ENCODE data around the gene FYB2.
"Not testable (repeated sequence)": the region's sequence is repeated elsewhere in the genome, so short reads cannot be mapped to it uniquely, and the experiment has no call there.

Gene FYB2

DNA sequence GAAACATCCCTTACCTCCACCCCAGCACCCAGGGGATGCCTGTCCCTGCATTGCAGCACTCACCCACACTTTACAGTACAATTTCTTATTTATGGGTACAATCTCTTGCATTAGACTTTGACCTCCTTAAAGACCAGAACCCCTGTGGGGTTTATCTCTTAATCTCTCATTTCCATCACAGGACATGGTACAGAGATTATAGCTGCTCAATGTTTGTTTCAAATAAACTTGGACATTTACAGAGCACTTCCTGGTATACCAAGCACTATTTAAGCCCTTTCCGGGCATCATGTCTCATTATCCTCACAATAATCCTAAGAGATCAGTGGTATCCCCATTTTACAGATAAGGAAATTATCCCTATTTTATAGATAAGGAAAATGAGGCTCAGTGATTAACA, 31.9 kb downstream of the FYB2 start:
- Histone ChIP-seq H3K27me3 (replicated peaks in 2 of 5; ENCODE audit: control insufficient read depth in 4 of 5, insufficient read depth in 5 of 5, low read length in 4 of 5) (no peaks in the 10 kb centered on the region), H3K9me3 (ENCODE audit: control extremely low read depth in 1 of 5, control insufficient read depth in 4 of 5, insufficient read depth in 2 of 5, low read depth in 1 of 5, low read length in 4 of 5) (no peaks in the 10 kb centered on the region), H3K27ac (ENCODE audit: insufficient read depth in 1 of 2, low read depth in 1 of 2, low read length in 2 of 2, poor library complexity in 1 of 2, severe bottlenecking in 2 of 2) (no peak overlapping the region), H3K4me3 (ENCODE audit: control insufficient read depth in 1 of 7, extremely low read depth in 1 of 7, insufficient read depth in 4 of 7, low read depth in 2 of 7, low read length in 6 of 7) (no peak overlapping the region), H3K36me3 (ENCODE audit: control insufficient read depth in 4 of 4, insufficient read depth in 4 of 4, low read length in 3 of 4) (no peaks in the 10 kb centered on the region), H3K4me1 (ENCODE audit: control extremely low read depth in 1 of 4, control insufficient read depth in 4 of 4, insufficient read depth in 4 of 4, low read length in 3 of 4) (peaks cover 0 to 7% (median 3%) of the 10 kb centered on the region in 4 experiments)
- DNase-seq: no peak
- ChIA-PET CTCF (interaction anchor here (1.2 kb wide), 1 partner anchor 17 kb away, joined by 3 read pairs; no protein-coding TSS in a partner anchor), POLR2A (no interaction called here)
- no CpG with 5 or more reads among the region's 1 CpG for WGBS (ENCODE audit: insufficient coverage)

GRCh38 chr1:56782773-56783172, 36.4 kb downstream of the FYB2 start:
- ChIA-PET CTCF (no interaction called here), POLR2A (no interaction called here)
- Histone ChIP-seq H3K27me3 (replicated peaks in 2 of 5; ENCODE audit: control insufficient read depth in 4 of 5, insufficient read depth in 5 of 5, low read length in 4 of 5) (no peaks in the 10 kb centered on the region), H3K4me1 (ENCODE audit: control extremely low read depth in 1 of 4, control insufficient read depth in 4 of 4, insufficient read depth in 4 of 4, low read length in 3 of 4) (no peaks in the 10 kb centered on the region), H3K4me3 (ENCODE audit: control insufficient read depth in 1 of 7, extremely low read depth in 1 of 7, insufficient read depth in 4 of 7, low read depth in 2 of 7, low read length in 6 of 7) (no peak overlapping the region), H3K27ac (ENCODE audit: insufficient read depth in 1 of 2, low read depth in 1 of 2, low read length in 2 of 2, poor library complexity in 1 of 2, severe bottlenecking in 2 of 2) (no peak overlapping the region), H3K36me3 (ENCODE audit: control insufficient read depth in 4 of 4, insufficient read depth in 4 of 4, low read length in 3 of 4) (no peaks in the 10 kb centered on the region), H3K9me3 (ENCODE audit: control extremely low read depth in 1 of 5, control insufficient read depth in 4 of 5, insufficient read depth in 2 of 5, low read depth in 1 of 5, low read length in 4 of 5) (peaks cover 0 to 1% (median 0%) of the 10 kb centered on the region in 5 experiments)
- no peak for DNase-seq

GRCh38 chr1:56780826-56781225, 38.4 kb downstream of the FYB2 start:
- POLR2A ChIA-PET: no interaction called here
- Histone ChIP-seq H3K4me3 (ENCODE audit: control insufficient read depth in 1 of 7, extremely low read depth in 1 of 7, insufficient read depth in 4 of 7, low read depth in 2 of 7, low read length in 6 of 7) (no peak overlapping the region), H3K36me3 (ENCODE audit: control insufficient read depth in 4 of 4, insufficient read depth in 4 of 4, low read length in 3 of 4) (no peaks in the 10 kb centered on the region), H3K27ac (ENCODE audit: insufficient read depth in 1 of 2, low read depth in 1 of 2, low read length in 2 of 2, poor library complexity in 1 of 2, severe bottlenecking in 2 of 2) (no peak overlapping the region), H3K27me3 (replicated peaks in 2 of 5; ENCODE audit: control insufficient read depth in 4 of 5, insufficient read depth in 5 of 5, low read length in 4 of 5) (no peaks in the 10 kb centered on the region), H3K4me1 (ENCODE audit: control extremely low read depth in 1 of 4, control insufficient read depth in 4 of 4, insufficient read depth in 4 of 4, low read length in 3 of 4) (no peaks in the 10 kb centered on the region), H3K9me3 (ENCODE audit: control extremely low read depth in 1 of 5, control insufficient read depth in 4 of 5, insufficient read depth in 2 of 5, low read depth in 1 of 5, low read length in 4 of 5) (peaks cover 0 to 1% (median 0%) of the 10 kb centered on the region in 5 experiments)
- 89% methylated on average over 2 of the region's 3 CpGs for WGBS (ENCODE audit: insufficient coverage)
- CTCF ChIA-PET: no interaction called here
- DNase-seq: no peak

DNA sequence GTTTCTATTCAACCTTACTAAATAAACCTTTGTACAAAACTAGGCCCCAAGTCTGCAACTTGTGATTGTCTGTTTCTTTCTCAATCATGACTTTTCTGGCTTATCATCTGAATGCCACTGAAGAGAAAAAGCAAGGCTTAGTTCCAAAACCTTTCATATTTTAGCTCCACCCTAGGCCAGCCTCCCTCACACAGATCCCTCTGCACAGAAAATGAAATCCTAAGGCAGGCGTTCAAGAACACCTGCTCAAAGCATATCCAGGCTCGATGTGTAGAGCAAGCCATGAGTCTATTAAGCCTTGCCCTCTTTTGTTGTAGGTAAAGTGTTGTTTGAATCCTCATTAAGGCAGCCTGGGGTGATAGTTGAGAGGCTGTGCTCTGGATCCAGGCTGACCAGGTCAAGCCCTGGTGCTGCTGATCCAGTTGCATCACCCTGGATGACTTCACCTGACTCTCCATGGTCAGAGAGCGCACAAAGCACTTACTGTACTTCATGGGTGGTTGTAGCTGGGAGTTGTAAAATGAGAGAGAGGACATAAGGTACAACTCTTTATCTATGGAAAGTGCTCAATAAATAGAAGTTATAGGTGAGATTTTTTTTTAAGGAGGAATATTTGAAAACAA, 39.0 kb downstream of the FYB2 start:
- H3K9me3 ChIP-seq (ENCODE audit: control extremely low read depth in 1 of 5, control insufficient read depth in 4 of 5, insufficient read depth in 2 of 5, low read depth in 1 of 5, low read length in 4 of 5): peaks cover 0 to 1% (median 0%) of the 10 kb centered on the region in 5 experiments
- ChIA-PET POLR2A (no interaction called here), CTCF (no interaction called here)
- no peak overlapping the region for H3K4me3 ChIP-seq (ENCODE audit: control insufficient read depth in 1 of 7, extremely low read depth in 1 of 7, insufficient read depth in 4 of 7, low read depth in 2 of 7, low read length in 6 of 7)
- WGBS (ENCODE audit: insufficient coverage): 38% methylated on average over 1 of the region's 3 CpGs
- no peaks in the 10 kb centered on the region for H3K27me3 ChIP-seq (replicated peaks in 2 of 5; ENCODE audit: control insufficient read depth in 4 of 5, insufficient read depth in 5 of 5, low read length in 4 of 5)
- DNase-seq: no peak
- no peak overlapping the region for H3K27ac ChIP-seq (ENCODE audit: insufficient read depth in 1 of 2, low read depth in 1 of 2, low read length in 2 of 2, poor library complexity in 1 of 2, severe bottlenecking in 2 of 2)
- no peaks in the 10 kb centered on the region for H3K36me3 ChIP-seq (ENCODE audit: control insufficient read depth in 4 of 4, insufficient read depth in 4 of 4, low read length in 3 of 4)
- H3K4me1 ChIP-seq (ENCODE audit: control extremely low read depth in 1 of 4, control insufficient read depth in 4 of 4, insufficient read depth in 4 of 4, low read length in 3 of 4): no peaks in the 10 kb centered on the region

DNA sequence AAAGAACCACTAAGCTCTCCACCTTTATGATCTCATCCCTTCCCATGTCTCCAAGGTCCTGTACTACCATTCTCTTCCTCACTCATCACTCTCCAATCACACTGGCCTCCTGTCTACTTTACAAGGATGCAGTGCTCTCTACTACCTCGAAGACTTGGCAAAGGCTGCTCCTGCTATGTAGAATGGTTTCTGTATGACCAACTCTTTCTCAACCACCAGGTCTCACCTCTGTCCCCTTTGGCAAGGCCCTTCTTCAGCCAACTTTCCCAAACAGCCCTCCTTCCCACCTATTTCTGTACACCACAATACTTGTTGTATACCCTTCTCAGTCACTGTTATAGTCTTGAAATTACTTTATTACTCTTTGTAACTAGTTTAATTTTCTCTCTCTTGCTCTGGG, 41.2 kb downstream of the FYB2 start:
- H3K9me3 ChIP-seq (ENCODE audit: control extremely low read depth in 1 of 5, control insufficient read depth in 4 of 5, insufficient read depth in 2 of 5, low read depth in 1 of 5, low read length in 4 of 5): peaks cover 0 to 1% (median 0%) of the 10 kb centered on the region in 5 experiments
- H3K4me3 ChIP-seq (ENCODE audit: control insufficient read depth in 1 of 7, extremely low read depth in 1 of 7, insufficient read depth in 4 of 7, low read depth in 2 of 7, low read length in 6 of 7): no peak overlapping the region
- H3K27me3 ChIP-seq (replicated peaks in 2 of 5; ENCODE audit: control insufficient read depth in 4 of 5, insufficient read depth in 5 of 5, low read length in 4 of 5): no peaks in the 10 kb centered on the region
- CTCF ChIA-PET: interaction anchor here (1.1 kb wide), 1 partner anchor 14 kb away, joined by 3 read pairs; no protein-coding TSS in a partner anchor
- H3K36me3 ChIP-seq (ENCODE audit: control insufficient read depth in 4 of 4, insufficient read depth in 4 of 4, low read length in 3 of 4): no peaks in the 10 kb centered on the region
- no peak overlapping the region for H3K27ac ChIP-seq (ENCODE audit: insufficient read depth in 1 of 2, low read depth in 1 of 2, low read length in 2 of 2, poor library complexity in 1 of 2, severe bottlenecking in 2 of 2)
- POLR2A ChIA-PET: no interaction called here
- H3K4me1 ChIP-seq (ENCODE audit: control extremely low read depth in 1 of 4, control insufficient read depth in 4 of 4, insufficient read depth in 4 of 4, low read length in 3 of 4): no peaks in the 10 kb centered on the region
- 100% methylated on average over 1 of the region's 1 CpG for WGBS (ENCODE audit: insufficient coverage)
- no peak for DNase-seq

GRCh38 chr1:56774732-56775131, 44.5 kb downstream of the FYB2 start:
- POLR2A ChIA-PET: not testable (repeated sequence)

DNA sequence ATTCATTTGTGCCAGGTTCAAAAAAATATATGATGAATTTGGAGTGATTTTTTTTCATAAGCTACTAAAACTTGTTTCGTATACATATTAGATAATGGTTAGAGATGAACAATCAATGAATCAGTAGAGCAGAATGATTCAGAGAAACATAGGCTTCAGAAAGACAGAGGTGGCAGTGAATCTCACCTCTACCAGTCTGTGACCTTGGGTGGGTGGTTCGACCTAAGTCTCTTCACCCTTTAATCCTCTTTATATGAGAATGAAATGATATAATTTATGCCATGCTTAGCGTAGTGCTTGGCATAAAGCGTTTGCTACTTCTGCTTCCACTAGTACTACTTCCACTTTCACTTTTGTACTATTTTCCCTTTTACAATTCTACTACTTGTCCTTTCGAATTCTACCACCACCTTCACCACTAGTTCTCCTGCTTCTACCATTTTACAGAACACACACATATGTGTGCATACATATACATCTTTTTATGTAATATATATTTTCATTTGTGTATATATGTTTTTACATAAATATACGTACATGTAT, 45.1 kb downstream of the FYB2 start:
- peak overlapping the region in 5 of 7 experiments; percentile 23 to 77 (median 48) for H3K4me3 ChIP-seq (ENCODE audit: control insufficient read depth in 1 of 7, extremely low read depth in 1 of 7, insufficient read depth in 4 of 7, low read depth in 2 of 7, low read length in 6 of 7)
- H3K27ac ChIP-seq (ENCODE audit: insufficient read depth in 1 of 2, low read depth in 1 of 2, low read length in 2 of 2, poor library complexity in 1 of 2, severe bottlenecking in 2 of 2): peak overlapping the region in 1 of 2 experiments; percentile 32
- no peaks in the 10 kb centered on the region for H3K36me3 ChIP-seq (ENCODE audit: control insufficient read depth in 4 of 4, insufficient read depth in 4 of 4, low read length in 3 of 4)
- H3K27me3 ChIP-seq (replicated peaks in 2 of 5; ENCODE audit: control insufficient read depth in 4 of 5, insufficient read depth in 5 of 5, low read length in 4 of 5): no peaks in the 10 kb centered on the region
- WGBS (ENCODE audit: insufficient coverage): 0% methylated on average over 2 of the region's 6 CpGs
- H3K9me3 ChIP-seq (ENCODE audit: control extremely low read depth in 1 of 5, control insufficient read depth in 4 of 5, insufficient read depth in 2 of 5, low read depth in 1 of 5, low read length in 4 of 5): no peaks in the 10 kb centered on the region
- peak; percentile 25 to 69 (median 58) for DNase-seq
- no peaks in the 10 kb centered on the region for H3K4me1 ChIP-seq (ENCODE audit: control extremely low read depth in 1 of 4, control insufficient read depth in 4 of 4, insufficient read depth in 4 of 4, low read length in 3 of 4)
- ChIA-PET CTCF (no interaction called here), POLR2A (no interaction called here)

More at GRCh38 chr1:56774732-56775131, 44.5 kb downstream of the FYB2 start:
- H3K27ac ChIP-seq (ENCODE audit: insufficient read depth in 1 of 2, low read depth in 1 of 2, low read length in 2 of 2, poor library complexity in 1 of 2, severe bottlenecking in 2 of 2); H3K4me1 ChIP-seq (ENCODE audit: control extremely low read depth in 1 of 4, control insufficient read depth in 4 of 4, insufficient read depth in 4 of 4, low read length in 3 of 4); H3K9me3 ChIP-seq (ENCODE audit: control extremely low read depth in 1 of 5, control insufficient read depth in 4 of 5, insufficient read depth in 2 of 5, low read depth in 1 of 5, low read length in 4 of 5); H3K36me3 ChIP-seq (ENCODE audit: control insufficient read depth in 4 of 4, insufficient read depth in 4 of 4, low read length in 3 of 4); CTCF ChIA-PET; H3K27me3 ChIP-seq (replicated peaks in 2 of 5; ENCODE audit: control insufficient read depth in 4 of 5, insufficient read depth in 5 of 5, low read length in 4 of 5); DNase-seq; H3K4me3 ChIP-seq (ENCODE audit: control insufficient read depth in 1 of 7, extremely low read depth in 1 of 7, insufficient read depth in 4 of 7, low read depth in 2 of 7, low read length in 6 of 7): not testable (repeated sequence)

All from common myeloid progenitor, CD34-positive (primary cell).